Amygdala (tissue), 56 donors: ENCODE measurements around the gene FAM210B.
"Not testable (repeated sequence)": the region's sequence is repeated elsewhere in the genome, so short reads cannot be mapped to it uniquely, and the experiment has no call there.

Experiments
- DNase-seq, 56 donors: peaks; one replicate each; lab custom pipeline; 2025; lab: John Stamatoyannopoulos, UW

Gene FAM210B

DNA sequence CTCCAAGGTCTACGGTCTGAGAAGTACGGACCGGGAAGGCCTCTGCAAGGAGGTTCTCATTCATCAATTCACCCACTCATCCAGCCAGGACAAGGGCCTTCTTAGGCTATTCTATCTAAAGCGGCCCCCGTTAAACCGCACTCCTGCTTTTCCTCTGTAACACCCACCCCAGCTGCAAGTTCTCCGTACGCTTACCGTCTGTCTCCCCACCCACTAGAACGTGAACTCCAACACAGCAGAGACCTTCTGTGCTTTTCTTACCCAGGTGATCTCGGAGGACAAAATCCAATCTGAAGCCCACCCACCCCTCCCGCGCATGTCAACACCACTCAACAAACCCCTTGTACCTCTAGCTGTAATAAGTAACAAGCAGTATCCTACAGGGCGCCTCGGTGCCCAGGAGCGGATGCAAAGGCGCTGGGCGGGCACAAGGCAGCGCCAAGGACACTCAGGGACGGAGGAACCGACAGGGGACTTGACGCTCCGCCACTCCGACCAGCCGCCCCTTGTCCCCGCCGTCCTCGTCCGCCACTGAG, 32.9 kb downstream of the FAM210B start:
- no peak for DNase-seq

DNA sequence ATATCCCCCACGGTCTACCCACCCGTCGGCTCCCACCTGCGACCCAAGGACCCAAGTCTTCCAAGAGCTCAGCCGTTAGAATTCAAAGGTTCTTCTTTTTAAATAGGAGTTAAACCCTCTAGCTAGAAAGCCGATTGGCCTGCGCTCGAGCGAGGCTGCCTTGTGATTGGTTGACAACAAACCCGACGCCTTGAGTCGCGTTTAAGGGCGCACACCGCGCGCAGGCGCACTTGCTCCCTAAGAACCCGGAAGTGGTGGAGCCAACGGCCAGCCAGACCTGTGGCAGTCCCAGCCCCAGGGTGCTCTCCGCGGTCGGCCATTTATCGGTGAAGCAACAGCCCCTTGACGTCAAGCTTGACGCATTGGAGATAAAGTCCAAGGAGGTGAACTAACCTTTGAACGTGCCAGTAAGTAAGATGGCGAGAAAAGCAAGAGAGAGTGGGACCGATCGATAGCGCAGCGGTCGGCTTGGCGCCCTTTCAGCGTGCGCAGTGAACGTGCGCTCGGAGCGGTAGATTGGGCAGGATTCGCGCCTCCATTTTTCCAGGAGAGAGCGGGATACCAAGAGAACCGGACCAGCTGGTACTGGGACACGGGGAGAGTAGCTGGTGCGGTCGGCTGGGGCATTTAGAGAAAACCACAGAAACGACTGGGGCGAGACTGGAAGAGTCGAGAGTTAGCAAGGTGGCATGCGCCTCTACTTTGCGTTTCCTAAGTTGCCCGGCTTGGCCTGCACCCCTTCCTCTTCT, 33.5 kb downstream of the FAM210B start, which contains the start of the genes AURKA and CSTF1:
TSS of gene AURKA (minus strand) at position 84 of the 749 bp plus-strand sequence. CDS start 4,018 bp downstream, outside the sequence.
TSS of gene CSTF1 (plus strand) at position 514 of the 749 bp plus-strand sequence. CDS start 2,908 bp downstream, outside the sequence.
- DNase-seq = peak; percentile 89 to 99 (median 97)

DNA sequence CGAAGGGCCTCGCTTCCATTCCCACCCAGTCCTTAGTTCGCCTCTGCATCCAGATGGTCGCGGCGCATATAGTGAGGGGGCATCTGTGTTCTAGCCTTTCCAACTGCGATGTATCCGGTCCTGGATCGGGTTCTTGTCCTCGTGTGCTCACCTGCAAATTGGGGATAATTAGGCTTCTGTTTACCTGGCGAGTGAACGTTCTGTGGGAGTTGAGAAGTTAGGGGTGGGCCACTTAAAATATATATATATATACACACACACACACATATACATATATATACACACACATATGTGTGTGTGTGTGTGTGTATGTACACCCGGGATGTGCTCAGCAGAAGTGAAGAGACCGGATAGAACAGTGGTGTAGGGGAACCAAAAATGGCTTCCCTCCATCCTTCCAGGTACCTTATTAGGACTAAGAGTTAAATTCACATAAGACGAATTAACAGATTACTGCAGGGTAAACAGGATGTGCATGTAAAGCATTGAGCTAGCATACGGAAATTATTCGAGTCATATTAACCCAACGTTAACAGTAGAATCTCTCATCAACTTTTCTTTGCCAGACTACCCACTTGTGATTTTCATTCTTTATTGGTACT, 34.2 kb downstream of the FAM210B start:
- no peak for DNase-seq

DNA sequence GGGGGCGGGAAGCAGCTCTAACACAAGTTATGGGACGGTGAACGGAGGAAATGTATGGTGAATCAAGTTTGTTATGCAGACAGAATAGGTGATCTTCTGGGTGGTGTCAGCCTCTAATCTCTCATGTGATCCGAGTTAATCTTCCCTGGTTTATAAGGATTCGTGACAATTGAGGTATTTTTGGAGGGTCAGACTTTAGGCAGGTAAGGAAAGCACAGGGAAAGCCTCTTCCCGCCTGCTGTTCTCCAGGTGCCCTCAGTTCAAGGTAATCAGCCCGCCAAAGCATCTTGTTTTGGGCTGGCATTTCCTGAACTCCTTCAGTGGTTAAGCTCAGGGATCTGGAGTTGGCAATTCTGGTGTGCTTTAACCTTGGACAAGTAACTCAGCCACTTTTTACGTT, 34.9 kb downstream of the FAM210B start:
- DNase-seq = no peak

- no peak for DNase-seq
These were observed 36.4 kb downstream of the FAM210B start for GRCh38 chr20:56395166-56395565.

GRCh38 chr20:56400001-56400640, 41.3 kb downstream of the FAM210B start:
- peak in 15 of 56 donors; percentile 6 to 77 (median 15) for DNase-seq

GRCh38 chr20:56403465-56403864, 44.7 kb downstream of the FAM210B start:
- no peak for DNase-seq

DNA sequence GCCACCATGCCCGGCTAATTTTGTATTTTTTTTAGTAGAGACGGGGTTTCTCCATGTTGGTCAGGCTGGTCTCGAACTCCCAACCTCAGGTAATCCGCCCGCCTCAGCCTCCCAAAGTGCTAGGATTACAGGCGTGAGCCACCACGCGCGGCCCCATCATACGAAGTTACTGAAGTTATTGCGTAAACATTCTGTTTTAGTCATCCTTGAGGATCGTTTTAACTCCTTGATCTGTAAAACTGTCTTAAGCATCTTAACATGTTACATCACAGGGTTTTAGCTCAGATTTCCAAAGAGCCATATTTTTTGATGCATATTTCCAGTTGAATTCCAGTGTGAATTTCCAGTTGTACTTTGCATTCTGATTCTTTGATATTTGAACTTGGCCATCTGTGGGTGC, 46.6 kb downstream of the FAM210B start:
- DNase-seq = not testable (repeated sequence)

DNA sequence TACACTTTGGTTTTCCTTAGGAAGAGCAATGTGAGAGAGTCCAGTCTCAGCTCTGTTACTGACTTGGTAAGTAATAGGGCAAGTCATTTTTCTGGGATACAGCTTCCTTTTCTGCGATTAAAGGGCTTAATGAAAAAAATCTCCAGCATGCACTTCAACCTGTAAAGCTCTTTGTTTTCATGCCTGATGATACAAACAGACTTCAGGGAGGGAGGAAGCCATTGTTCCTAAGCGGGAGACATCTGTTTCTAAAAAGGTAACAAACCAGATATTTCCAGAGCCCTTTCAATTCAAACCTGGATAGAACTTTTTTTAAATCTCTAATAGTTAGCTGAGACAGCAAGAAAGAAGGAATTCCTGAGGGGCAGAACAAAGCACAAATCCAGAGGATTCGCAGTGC, 48.1 kb downstream of the FAM210B start:
- DNase-seq = no peak

- DNase-seq = no peak
These were observed 50.7 kb downstream of the FAM210B start for GRCh38 chr20:56409521-56409920.

GRCh38 chr20:56409956-56410355, 51.2 kb downstream of the FAM210B start:
- DNase-seq = no peak

- DNase-seq = not testable (repeated sequence)
These were observed 52.5 kb downstream of the FAM210B start for GRCh38 chr20:56411287-56411686.

- DNase-seq = peak in 1 of 56 donors; percentile 8
These were observed 53.1 kb downstream of the FAM210B start, which contains the start of gene CASS4 for GRCh38 chr20:56411759-56412472. Gene CASS4, plus strand, starts transcription at chr20:56412260. Its CDS starts 199 bp downstream, at chr20:56412459.

DNA sequence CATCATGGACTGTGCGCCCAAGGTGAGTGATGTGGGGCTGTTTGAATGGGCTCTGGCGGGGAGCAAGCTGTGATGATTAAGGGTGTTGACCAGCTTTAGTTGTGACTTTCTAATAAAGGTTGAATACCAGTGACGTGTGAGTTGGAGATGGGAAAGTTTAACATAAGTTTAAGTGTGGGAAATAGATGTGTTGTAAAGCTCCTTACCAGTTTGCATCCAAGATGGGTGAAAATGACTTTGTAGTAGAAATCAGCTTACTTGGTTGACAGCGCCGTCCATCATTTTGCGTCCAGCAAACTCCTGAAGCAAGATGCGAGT, 53.7 kb downstream of the FAM210B start:
- DNase-seq = no peak

DNA sequence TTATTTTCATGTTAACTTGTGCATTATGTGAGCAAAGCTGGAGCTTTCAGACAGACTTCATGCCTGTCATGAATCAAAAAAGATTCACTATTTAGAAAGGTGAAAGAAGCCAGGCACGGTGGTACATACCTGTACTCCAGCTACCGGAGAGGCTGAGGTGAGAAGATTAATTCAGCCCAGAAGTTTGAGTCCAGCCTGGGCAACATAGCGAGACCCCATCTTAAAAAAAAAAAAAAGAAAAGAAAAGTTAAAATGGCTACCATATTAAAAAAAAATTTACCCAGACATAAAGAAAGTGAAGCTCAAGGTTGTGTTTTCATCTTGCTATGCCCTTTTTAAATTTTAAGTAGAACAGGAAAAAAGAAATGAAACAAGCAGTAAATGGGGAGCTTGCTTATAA, 54.2 kb downstream of the FAM210B start:
- no peak for DNase-seq

DNA sequence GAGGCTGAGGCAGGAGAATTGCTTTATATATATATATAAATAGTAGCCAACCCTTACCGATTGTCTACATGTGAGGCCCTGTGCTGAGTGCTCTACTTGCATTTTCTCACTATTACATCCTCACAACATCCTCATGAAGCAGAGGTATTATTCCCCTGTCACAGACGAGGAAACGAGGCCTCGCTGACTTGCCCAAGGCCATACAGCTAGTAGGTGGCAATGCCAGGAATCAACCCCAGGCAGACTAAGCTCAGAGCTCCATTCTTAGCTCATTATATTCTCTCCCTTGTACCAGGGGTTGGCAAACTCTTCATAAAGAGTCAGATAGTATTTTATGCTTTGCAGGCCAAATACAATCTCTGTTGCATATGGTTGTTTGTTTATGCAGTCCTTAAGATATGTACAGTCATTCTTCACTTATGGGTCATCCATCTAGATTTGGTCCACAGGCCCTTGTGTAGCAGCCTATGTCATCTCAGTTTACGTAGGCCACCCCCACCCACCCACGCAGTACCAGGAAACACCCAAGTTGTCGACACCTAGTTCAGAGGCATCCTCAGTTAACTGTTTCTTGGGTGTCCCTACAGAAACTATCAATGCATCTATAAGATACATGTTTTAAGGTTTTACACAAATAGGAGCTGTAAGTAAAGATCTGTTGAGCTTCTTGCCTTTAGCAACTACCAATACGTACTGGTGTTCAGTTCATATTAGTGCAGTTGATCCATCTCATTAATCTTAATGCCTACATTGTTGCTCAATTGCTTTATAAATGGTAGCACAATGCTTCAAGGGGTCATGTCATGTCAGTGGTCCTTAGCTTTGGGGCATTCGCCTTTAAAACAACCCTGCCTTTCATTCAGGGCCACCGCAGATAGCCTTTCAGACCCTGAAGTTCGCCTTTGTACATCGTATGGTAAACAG, 56.3 kb downstream of the FAM210B start:
- no peak for DNase-seq

- no peak for DNase-seq
These were observed 58.6 kb downstream of the FAM210B start for GRCh38 chr20:56417402-56417801.

- DNase-seq = no peak
These were observed 59.1 kb downstream of the FAM210B start for GRCh38 chr20:56417911-56418310.
